H9 (cell line): Measurements from ENCODE around the gene KLK6. TPM values are rescaled to one million over a fixed set of nuclear protein-coding genes. Genes with fewer than 3 reads are reported as not detected.

Experiments used
- DNase-seq: peaks from one replicate; pipeline ENCODE4 v3.0.0-alpha.2; 2017
- H2AFZ ChIP-seq: one replicate; pipeline ENCODE4 v1.6.1; 2013; ENCODE audit warnings: mild to moderate bottlenecking, low read length, control low read depth, moderate library complexity
- H2AK5ac ChIP-seq: 2 replicates; pipeline ENCODE4 v1.6.1; 2013; ENCODE audit warnings: low read length, control low read depth, mixed read lengths; ENCODE audit not compliant: insufficient read length
- H2BK120ac ChIP-seq: one replicate; pipeline ENCODE4 v1.6.1; 2013; ENCODE audit warnings: low read depth, mild to moderate bottlenecking, low read length, control low read depth, inconsistent platforms; ENCODE audit not compliant: poor library complexity, severe bottlenecking
- H2BK12ac ChIP-seq: 2 replicates; pipeline ENCODE4 v1.6.1; 2013; ENCODE audit warnings: low read length, control low read depth, mixed read lengths, low read depth; ENCODE audit not compliant: insufficient read length
- H2BK15ac ChIP-seq: 2 replicates; pipeline ENCODE4 v1.6.1; 2013; ENCODE audit warnings: low read depth, low read length, control low read depth
- H2BK20ac ChIP-seq: one replicate; pipeline ENCODE4 v1.6.1; 2013; ENCODE audit warnings: low read depth, mild to moderate bottlenecking, low read length, control low read depth, inconsistent platforms; ENCODE audit not compliant: poor library complexity, severe bottlenecking
- H2BK5ac ChIP-seq: 2 replicates; pipeline ENCODE4 v1.6.1; 2013; ENCODE audit warnings: low read length, control low read depth, mixed read lengths; ENCODE audit not compliant: insufficient read length
- H3K14ac ChIP-seq: 2 replicates; pipeline ENCODE4 v1.6.1; 2013; ENCODE audit warnings: low read length, control low read depth; ENCODE audit not compliant: insufficient read depth
- H3K18ac ChIP-seq: 2 replicates; pipeline ENCODE4 v1.6.1; 2013; ENCODE audit warnings: low read depth, mild to moderate bottlenecking, mixed read lengths, low read length, control low read depth; ENCODE audit not compliant: insufficient read length
- H3K23ac ChIP-seq: 2 replicates; pipeline ENCODE4 v1.6.1; 2013; ENCODE audit warnings: low read length, control low read depth, mixed read lengths, low read depth; ENCODE audit not compliant: insufficient read length
- H3K23me2 ChIP-seq: 2 replicates; pipeline ENCODE4 v1.6.1; 2013; ENCODE audit warnings: low read depth, mild to moderate bottlenecking, mixed read lengths, low read length, control low read depth; ENCODE audit not compliant: insufficient read length, poor library complexity, severe bottlenecking
- H3K27ac ChIP-seq: 2 replicates; pipeline ENCODE4 v1.5.1; 2013; ENCODE audit warnings: low read length, control low read depth, mixed read lengths, low read depth; ENCODE audit not compliant: insufficient read length
- H3K27me3 ChIP-seq: 2 replicates; pipeline ENCODE4 v1.6.1; 2013; ENCODE audit warnings: low read length, control low read depth, inconsistent platforms; ENCODE audit not compliant: insufficient read depth
- H3K4ac ChIP-seq: 2 replicates; pipeline ENCODE4 v1.6.1; 2013; ENCODE audit warnings: low read depth, mild to moderate bottlenecking, control low read depth, inconsistent platforms, low read length, moderate library complexity
- H3K4me1 ChIP-seq: 2 replicates; pipeline ENCODE4 v1.6.1; 2013; ENCODE audit warnings: low read length, control low read depth, inconsistent platforms; ENCODE audit not compliant: insufficient read depth
- H3K4me2 ChIP-seq: 2 replicates; pipeline ENCODE4 v1.6.1; 2013; ENCODE audit warnings: low read length, control low read depth, mixed read lengths; ENCODE audit not compliant: insufficient read length, insufficient read depth
- H3K56ac ChIP-seq: 2 replicates; pipeline ENCODE4 v1.6.1; 2013; ENCODE audit warnings: low read depth, mild to moderate bottlenecking, mixed read lengths, low read length, control low read depth; ENCODE audit not compliant: insufficient read length
- H3K79me1 ChIP-seq: 2 replicates; pipeline ENCODE4 v1.6.1; 2013; ENCODE audit warnings: low read depth, mild to moderate bottlenecking, moderate library complexity, low read length, control low read depth, inconsistent platforms; ENCODE audit not compliant: insufficient read depth, poor library complexity, severe bottlenecking
- H3K79me2 ChIP-seq: 2 replicates; pipeline ENCODE4 v1.6.1; 2013; ENCODE audit warnings: low read length, control low read depth, inconsistent platforms; ENCODE audit not compliant: insufficient read depth
- H3K9ac ChIP-seq: 2 replicates; pipeline ENCODE4 v1.6.1; 2013; ENCODE audit warnings: low read length, control low read depth, mixed read lengths; ENCODE audit not compliant: insufficient read length; ENCODE audit errors: extremely low read depth
- H3K9me3 ChIP-seq: one replicate; pipeline ENCODE4 v1.6.1; 2013; ENCODE audit warnings: low read depth, low read length, inconsistent platforms; ENCODE audit not compliant: control insufficient read depth
- H3T11ph ChIP-seq: one replicate; pipeline ENCODE4 v1.6.1; 2013; ENCODE audit warnings: mild to moderate bottlenecking, low read length, control low read depth, inconsistent platforms
- H4K20me1 ChIP-seq: one replicate; pipeline ENCODE4 v1.6.1; 2013; ENCODE audit not compliant: control insufficient read depth, insufficient read length, insufficient read depth
- H4K5ac ChIP-seq: 2 replicates; pipeline ENCODE4 v1.6.1; 2013; ENCODE audit warnings: low read depth, mild to moderate bottlenecking, mixed read lengths, low read length, control low read depth; ENCODE audit not compliant: insufficient read length
- H4K8ac ChIP-seq: replicated peaks from 2 replicates; pipeline ENCODE4 v1.6.1; 2013; ENCODE audit warnings: low read length, control low read depth, mixed read lengths, low read depth; ENCODE audit not compliant: insufficient read length
- H4K91ac ChIP-seq: 2 replicates; pipeline ENCODE4 v1.6.1; 2013; ENCODE audit warnings: low read depth, mild to moderate bottlenecking, moderate library complexity, mixed read lengths, low read length, control low read depth; ENCODE audit not compliant: insufficient read length
- H3K27ac Mint-ChIP-seq, 3 experiments: 2 replicates in 2 of 3; 3 replicates in 1 of 3; pipeline ENCODE4 v1.8.0; 2020 to 2021; ENCODE audit warnings: mixed read lengths in 3 of 3, mild to moderate bottlenecking in 1 of 3, moderate library complexity in 1 of 3
- H3K27me3 Mint-ChIP-seq: 2 replicates; pipeline ENCODE4 v1.8.0; 2021; ENCODE audit warnings: low read depth, mild to moderate bottlenecking, moderate library complexity, mixed read lengths
- H3K36me3 Mint-ChIP-seq, 3 experiments: 2 replicates in 2 of 3; 3 replicates in 1 of 3; pipeline ENCODE4 v1.8.0; 2020 to 2021; ENCODE audit warnings: low read depth in 3 of 3, mixed read lengths in 3 of 3; ENCODE audit not compliant: insufficient read depth in 1 of 3
- H3K4me1 Mint-ChIP-seq, 2 experiments: 2 replicates each; pipeline ENCODE4 v1.8.0; 2020; ENCODE audit warnings: mixed read lengths in 2 of 2
- H3K4me3 Mint-ChIP-seq, 2 experiments: 2 replicates in 1 of 2; 3 replicates in 1 of 2; pipeline ENCODE4 v1.8.0; 2020 to 2021; ENCODE audit warnings: mild to moderate bottlenecking in 2 of 2, mixed read lengths in 2 of 2, moderate library complexity in 1 of 2
- H3K9me3 Mint-ChIP-seq, 2 experiments: 2 replicates in 1 of 2; 3 replicates in 1 of 2; pipeline ENCODE4 v1.8.0; 2020; ENCODE audit warnings: mild to moderate bottlenecking in 2 of 2, mixed read lengths in 2 of 2, moderate library complexity in 1 of 2
- WGBS: extraction: QIAGEN DNeasy Blood & Tissue Kit; methylation state at CpG from one replicate; pipeline ENCODE4 v1.1.7; 2013; ENCODE audit warnings: missing lambda C conversion rate, low lambda C conversion rate, mixed read lengths; ENCODE audit not compliant: insufficient read length; ENCODE audit errors: extremely low coverage; 5-methylcytosine and 5-hydroxymethylcytosine counted together
- total RNA-seq: library from RNA; stranded (reverse); gene quantifications from 2 replicates; pipeline ENCODE4 v1.2.1, GENCODE V29; 2021
- TF ChIP-seq, protein P1 (sequence below): fragments of 200-600 bp; sonication (generic); conservative IDR thresholded peaks from 3 replicates; pipeline ENCODE4 v1.8.0; 2021; ENCODE audit warnings: antibody characterized with exemption, mild to moderate bottlenecking

KLK6 gene
- total RNA-seq, 1 experiment from 2014 or later: 2.6 TPM

DNA sequence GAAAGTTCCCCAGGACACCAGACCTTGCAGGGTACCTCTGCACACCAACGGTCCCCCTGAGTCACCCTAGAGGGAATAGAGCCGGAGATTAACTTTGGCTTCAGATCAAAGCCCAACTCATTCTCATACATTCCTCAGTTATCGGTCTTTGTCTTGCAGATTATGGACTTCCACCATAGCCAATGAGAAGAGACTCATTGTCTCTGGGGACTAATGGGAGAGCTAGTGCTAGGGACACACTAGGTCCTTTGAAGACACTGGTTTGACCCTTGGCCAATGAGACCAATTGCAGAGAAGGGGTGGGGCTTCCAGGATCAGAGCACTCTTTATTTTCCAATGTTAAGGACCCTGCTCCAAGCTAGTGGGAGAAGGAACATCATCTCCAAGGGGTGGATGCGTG is 8.2 kb upstream of the KLK6 start:
- peak overlapping the region in 1 of 3 experiments; percentile 94; a peak in 1 of 7 replicates for H3K27ac Mint-ChIP-seq
- Histone ChIP-seq H3K79me2 (no peaks in the 10 kb centered on the region), H2AFZ (no peak overlapping the region)

More for the DNA sequence above, 8.2 kb upstream of the KLK6 start:
- Histone ChIP-seq H3K23me2 (no peaks in the 10 kb centered on the region), H2AK5ac (no peak overlapping the region), H2BK5ac (no peak overlapping the region), H3K14ac (no peak overlapping the region), H3K4me1 (peaks cover 6% of the 10 kb centered on the region; the same call in 1 of the 2 replicates), H3K9me3 (no peaks in the 10 kb centered on the region), H3K18ac (no peak overlapping the region), H3T11ph (no peak overlapping the region), H3K27ac (no peak overlapping the region), H4K91ac (no peak overlapping the region), H3K79me1 (no peaks in the 10 kb centered on the region), H3K56ac (no peak overlapping the region), H2BK15ac (no peak overlapping the region), H3K4me2 (no peak overlapping the region), H4K20me1 (no peaks in the 10 kb centered on the region), H2BK20ac (no peak overlapping the region), H3K9ac (no peak overlapping the region), H2BK12ac (no peak overlapping the region), H3K27me3 (no peaks in the 10 kb centered on the region), H3K23ac (no peak overlapping the region), H3K4ac (no peak overlapping the region), H4K8ac (no peak overlapping the region), H4K5ac (no peak overlapping the region), H2BK120ac (no peak overlapping the region)
- TF ChIP-seq, protein P1, sequence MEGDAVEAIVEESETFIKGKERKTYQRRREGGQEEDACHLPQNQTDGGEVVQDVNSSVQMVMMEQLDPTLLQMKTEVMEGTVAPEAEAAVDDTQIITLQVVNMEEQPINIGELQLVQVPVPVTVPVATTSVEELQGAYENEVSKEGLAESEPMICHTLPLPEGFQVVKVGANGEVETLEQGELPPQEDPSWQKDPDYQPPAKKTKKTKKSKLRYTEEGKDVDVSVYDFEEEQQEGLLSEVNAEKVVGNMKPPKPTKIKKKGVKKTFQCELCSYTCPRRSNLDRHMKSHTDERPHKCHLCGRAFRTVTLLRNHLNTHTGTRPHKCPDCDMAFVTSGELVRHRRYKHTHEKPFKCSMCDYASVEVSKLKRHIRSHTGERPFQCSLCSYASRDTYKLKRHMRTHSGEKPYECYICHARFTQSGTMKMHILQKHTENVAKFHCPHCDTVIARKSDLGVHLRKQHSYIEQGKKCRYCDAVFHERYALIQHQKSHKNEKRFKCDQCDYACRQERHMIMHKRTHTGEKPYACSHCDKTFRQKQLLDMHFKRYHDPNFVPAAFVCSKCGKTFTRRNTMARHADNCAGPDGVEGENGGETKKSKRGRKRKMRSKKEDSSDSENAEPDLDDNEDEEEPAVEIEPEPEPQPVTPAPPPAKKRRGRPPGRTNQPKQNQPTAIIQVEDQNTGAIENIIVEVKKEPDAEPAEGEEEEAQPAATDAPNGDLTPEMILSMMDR: no peak
- no peak for DNase-seq
- Mint-ChIP-seq H3K36me3 (no peaks in the 10 kb centered on the region), H3K4me3 (peak overlapping the region in 1 of 2 experiments; percentile 3; a peak in 1 of 5 replicates), H3K4me1 (peaks cover 37 to 55% of the 10 kb centered on the region in 2 experiments), H3K27me3 (peaks cover 16% of the 10 kb centered on the region), H3K9me3 (no peaks in the 10 kb centered on the region)
- no CpG with 5 or more reads among the region's 4 CpGs for WGBS
